HG03064 (cell line): ENCODE results near the gene SPAG16.

Source experiments
- ATAC-seq: cut with Tn5 transposase; IDR thresholded peaks from one replicate; pipeline ENCODE4 v1.9.1; 2021; ENCODE audit warnings: low read depth; ENCODE audit not compliant: unreplicated experiment

The SPAG16 gene

DNA sequence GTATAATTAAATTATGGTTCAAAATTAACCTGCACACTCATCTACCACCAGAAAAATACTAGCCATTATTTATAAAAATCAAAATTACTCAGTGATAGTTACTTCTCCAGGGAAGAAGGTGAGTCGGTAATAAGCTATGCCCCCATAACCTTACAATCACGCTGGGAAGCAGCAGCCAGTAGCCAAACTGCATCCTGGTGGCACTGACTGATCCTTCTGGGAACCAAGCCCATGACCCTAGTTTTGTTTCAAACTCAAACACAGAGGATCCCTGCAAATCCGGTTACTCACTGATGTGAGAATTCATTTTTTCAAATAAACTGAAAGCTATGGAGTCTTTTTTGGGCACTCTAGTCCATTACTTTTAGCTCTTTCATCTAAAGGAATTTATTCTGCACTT lies 1038.4 kb downstream of the SPAG16 start:
- no peak for ATAC-seq

- ATAC-seq: no peak
Observed at GRCh38 chr2:214325404-214325803, 1041.1 kb downstream of the SPAG16 start.

DNA sequence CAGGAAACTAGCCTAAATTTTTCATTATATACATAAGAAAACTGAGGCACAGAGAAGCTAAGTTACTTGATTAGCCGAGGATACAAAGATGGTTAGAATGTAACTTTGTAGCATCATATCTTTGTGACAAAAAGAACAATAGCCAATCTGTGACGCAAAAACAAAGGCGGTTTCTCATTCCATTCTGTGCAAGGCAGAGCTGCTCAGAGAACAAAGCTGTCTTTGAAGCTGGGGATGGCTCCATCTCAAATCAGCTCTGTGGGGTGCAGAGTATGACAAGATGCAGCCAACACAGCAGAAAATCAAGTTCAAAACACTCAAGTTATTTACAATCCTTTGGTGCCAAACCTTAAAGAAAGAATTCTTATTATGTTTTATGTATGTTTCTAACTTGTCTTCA lies 1044.7 kb downstream of the SPAG16 start:
- ATAC-seq: no peak

DNA sequence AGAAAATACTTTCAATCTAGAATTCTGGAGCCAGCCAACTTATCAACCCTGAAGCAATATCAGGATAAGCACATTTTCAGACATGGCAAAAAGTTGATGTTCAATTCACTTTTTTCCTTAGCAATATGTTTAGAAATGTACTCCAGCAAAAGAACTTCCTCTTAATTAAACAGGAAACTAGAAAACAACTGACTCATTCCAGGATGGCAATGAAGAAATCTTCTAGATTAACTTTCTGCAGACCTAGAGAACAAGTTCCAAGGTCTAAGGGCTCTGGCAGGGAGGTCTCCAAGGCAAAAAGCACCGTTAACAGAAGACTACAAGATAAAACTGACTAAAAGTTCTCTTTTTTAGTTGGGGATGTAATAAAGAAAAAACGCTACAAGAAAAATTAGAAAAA lies 1057.4 kb downstream of the SPAG16 start:
- no peak for ATAC-seq

- ATAC-seq: no peak
Observed at GRCh38 chr2:214358506-214358905, 1074.2 kb downstream of the SPAG16 start.

GRCh38 chr2:214361116-214361515 lies 1076.9 kb downstream of the SPAG16 start:
- ATAC-seq: no peak

- ATAC-seq: no peak
Observed at GRCh38 chr2:214365549-214365948, 1081.3 kb downstream of the SPAG16 start.

GRCh38 chr2:214367171-214367570 lies 1082.9 kb downstream of the SPAG16 start:
- no peak for ATAC-seq

GRCh38 chr2:214376618-214377285 lies 1092.5 kb downstream of the SPAG16 start:
- no peak for ATAC-seq

- no peak for ATAC-seq
Observed at GRCh38 chr2:214377286-214377624, 1093.0 kb downstream of the SPAG16 start.

DNA sequence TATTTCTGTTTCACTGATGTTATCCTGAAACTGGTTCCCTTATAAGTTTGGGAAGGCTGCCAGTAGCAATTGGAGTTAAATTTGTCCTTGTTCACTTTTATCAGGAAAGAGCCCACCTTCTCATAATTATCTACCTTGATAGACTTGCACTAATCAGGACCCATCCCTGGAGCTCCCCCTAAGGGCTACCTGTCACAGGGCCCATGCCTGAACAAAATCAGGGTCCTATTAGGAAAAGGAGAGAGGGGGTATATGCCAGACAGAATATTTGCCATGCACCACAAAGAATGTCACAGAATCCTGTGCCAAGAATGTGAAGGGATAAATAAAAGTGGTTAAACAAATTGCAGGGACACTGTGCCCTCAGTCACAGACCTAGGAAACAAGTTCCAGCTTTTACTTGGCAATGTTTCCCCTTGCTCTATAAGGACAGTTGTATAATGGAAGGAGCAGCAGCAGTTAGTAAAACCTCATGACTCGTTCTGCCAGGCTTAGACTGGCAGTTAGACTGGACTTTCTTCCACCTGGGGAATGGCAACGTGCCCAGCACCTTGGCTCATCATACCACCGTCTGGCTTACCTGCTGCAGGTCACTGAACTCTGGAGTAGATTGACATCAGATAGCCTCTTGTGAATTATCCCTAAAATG lies 1094.3 kb downstream of the SPAG16 start:
- ATAC-seq: no peak

DNA sequence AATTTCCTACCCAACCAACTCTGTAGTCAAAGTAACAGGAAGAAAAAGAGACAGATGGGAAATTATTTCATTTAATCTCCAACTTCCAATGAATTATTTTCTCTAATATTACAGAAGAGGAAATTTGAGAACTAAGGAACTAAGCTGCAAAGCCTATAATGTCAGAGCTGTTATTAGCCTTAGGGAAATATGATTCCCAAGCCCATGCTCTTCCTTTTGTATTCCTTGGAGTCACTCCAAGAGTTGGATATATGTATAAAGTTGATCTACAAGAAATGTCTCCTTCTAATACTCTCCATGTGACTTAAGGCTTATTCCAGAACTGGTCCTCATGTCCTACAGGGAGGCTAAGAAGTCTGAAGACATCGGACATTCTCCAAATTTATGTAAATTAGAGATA lies 1095.0 kb downstream of the SPAG16 start:
- ATAC-seq: no peak

DNA sequence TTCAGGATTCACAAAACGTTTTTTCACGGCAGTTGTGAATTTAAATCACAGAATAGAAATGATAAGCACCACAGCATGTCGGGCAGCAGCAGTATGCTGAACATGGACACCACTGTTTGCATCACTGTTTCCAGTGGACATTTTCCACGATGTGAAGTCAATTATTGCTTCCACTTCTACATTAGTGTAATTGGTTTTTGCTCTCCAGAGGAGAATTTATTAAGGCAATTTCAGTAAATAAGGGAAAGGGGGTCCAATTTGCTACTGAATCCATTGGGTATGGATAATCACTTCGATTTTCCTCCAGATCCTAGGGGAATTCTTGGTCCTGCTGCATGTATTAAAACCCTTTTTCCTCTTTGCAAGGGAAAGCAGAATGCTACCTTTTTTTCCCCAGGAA lies 1096.4 kb downstream of the SPAG16 start:
- ATAC-seq: no peak

- no peak for ATAC-seq
Observed at GRCh38 chr2:214382229-214382628, 1098.0 kb downstream of the SPAG16 start.

DNA sequence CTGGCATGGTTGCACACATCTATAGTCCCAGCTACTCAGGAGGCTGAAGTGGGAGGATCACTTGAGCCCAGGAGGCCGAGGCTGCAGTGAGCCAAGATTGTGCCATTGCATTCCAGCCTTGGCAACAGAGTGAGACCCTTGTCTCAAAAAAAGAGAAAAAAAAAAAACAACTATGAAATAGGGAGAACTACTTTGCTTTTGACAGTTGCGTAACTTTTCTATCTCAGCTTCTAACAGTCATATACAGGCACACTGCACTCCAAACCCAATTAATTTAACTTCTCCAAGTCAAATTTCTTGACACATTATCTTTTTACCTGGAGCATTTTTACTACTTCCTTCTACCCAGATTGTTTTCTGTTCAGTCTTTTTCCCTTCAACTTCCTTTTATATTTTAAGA lies 1102.5 kb downstream of the SPAG16 start:
- ATAC-seq: no peak

GRCh38 chr2:214389334-214389733 lies 1105.1 kb downstream of the SPAG16 start:
- ATAC-seq: no peak

- no peak for ATAC-seq
Observed at GRCh38 chr2:214393796-214394195, 1109.5 kb downstream of the SPAG16 start.

GRCh38 chr2:214395040-214395439 lies 1110.8 kb downstream of the SPAG16 start:
- no peak for ATAC-seq

GRCh38 chr2:214401580-214401979 lies 1117.3 kb downstream of the SPAG16 start:
- ATAC-seq: no peak

- no peak for ATAC-seq
Observed at GRCh38 chr2:214410128-214410775, 1126.0 kb downstream of the SPAG16 start.

GRCh38 chr2:214410918-214411554 lies 1126.8 kb downstream of the SPAG16 start, which contains the start of gene VWC2L:
VWC2L (plus strand) TSS chr2:214411054; CDS start chr2:214414194, 3,140 bp downstream.
- no peak for ATAC-seq
